ENCODE data around the gene VANGL2.

- no peak for TF ChIP-seq GATA3 (IDR thresholded peaks at IDR 0.05; ENCODE audit: low read depth, low read length)
- no peak for TF ChIP-seq GATA2 (IDR thresholded peaks at IDR 0.05; ENCODE audit: low read depth, low read length)
Measured at GRCh38 chr1:160398823-160399222, 1.5 kb upstream of the VANGL2 start.

All from SH-SY5Y (cell line).